Measurements from ENCODE around the gene MAP1LC3A. TPM values are rescaled to one million over a fixed set of nuclear protein-coding genes. Genes with fewer than 3 reads are reported as not detected.
"Not testable (repeated sequence)": the region's sequence is repeated elsewhere in the genome, so short reads cannot be mapped to it uniquely, and the experiment has no call there.

Gene MAP1LC3A
- total RNA-seq, 2 experiments from 2014 or later = not detected

DNA sequence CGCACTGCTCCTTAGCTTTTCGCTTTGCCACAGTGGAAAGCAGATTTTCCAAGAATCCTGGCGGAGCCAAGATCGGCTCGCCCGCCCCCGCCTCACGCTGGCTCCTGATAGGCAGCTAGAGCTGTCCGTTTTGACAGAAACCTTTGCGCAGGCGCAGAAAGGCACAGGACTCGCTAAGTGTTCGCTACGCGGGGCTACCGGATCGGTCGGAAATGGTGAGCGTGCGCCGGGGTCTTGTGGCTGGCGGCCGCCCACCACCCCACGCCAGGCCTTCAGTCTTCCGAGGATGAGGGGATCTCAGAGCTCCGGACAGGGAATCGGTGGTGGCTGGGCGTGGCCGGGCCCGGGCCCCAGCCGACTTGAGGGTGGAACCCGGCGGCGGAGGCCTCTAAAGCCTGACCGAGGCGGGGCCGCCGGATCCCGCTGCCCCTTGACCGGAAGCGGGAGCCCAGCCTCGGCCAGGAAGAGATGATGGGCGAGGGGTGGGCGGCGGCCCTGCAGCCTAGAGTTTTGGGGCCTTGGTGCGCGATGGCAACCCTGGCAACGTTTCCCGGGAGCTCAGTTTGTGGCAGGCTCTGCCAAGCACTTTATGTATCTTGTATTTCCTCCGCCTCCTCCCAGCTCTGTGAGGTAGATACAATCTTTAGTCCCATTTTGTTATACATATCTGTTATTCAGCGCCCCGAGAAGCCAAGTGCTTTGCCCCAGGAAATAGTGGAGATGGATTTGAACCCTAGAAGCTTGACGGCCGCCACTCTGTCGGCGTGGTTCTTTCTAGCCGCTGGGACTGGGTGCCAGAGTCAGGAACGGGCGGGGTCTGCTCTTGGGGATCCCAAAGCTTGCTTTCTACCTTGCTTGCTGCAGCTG, 42.0 kb upstream of the MAP1LC3A start, which contains the start of gene DYNLRB1:
Gene DYNLRB1, plus strand, starts transcription at position 176 of the 867 bp plus-strand sequence. Its CDS starts 37 bp downstream, at position 213.
- Histone ChIP-seq H3K9me3 (ENCODE audit: low read length) (no peaks in the 10 kb centered on the region), H4K20me1 (ENCODE audit: insufficient read depth, low read length) (no peaks in the 10 kb centered on the region), H3K4me2 (ENCODE audit: low read length) (peak within 1 kb of the TSS; percentile 95), H3K4me3 (ENCODE audit: low read depth, low read length, poor library complexity, severe bottlenecking) (peak within 1 kb of the TSS; percentile 99), H3K27ac (ENCODE audit: low read depth, low read length, poor library complexity, severe bottlenecking) (peak within 1 kb of the TSS; percentile 29), H3K9me2 (ENCODE audit: insufficient read depth, low read length) (no peaks in the 10 kb centered on the region), H3K4me1 (ENCODE audit: insufficient read depth, low read length, poor library complexity, severe bottlenecking) (peaks cover 19% of the 10 kb centered on the region), H3K79me2 (ENCODE audit: insufficient read depth, low read depth, low read length) (peaks cover 28% of the 10 kb centered on the region), H3K36me3 (ENCODE audit: insufficient read depth, low read length) (peaks cover 9% of the 10 kb centered on the region; the same call in 1 of the 2 replicates), H2AFZ (ENCODE audit: low read length) (peak within 1 kb of the TSS; percentile 93)
- TF ChIP-seq EZH2phosphoT487 (IDR thresholded peaks at IDR 0.05; ENCODE audit: borderline replicate concordance, low read depth, low read length) (no peak), CTCF (conservative IDR thresholded peaks at IDR 0.05; ENCODE audit: low read length) (no peak)
- POLR2A ChIA-PET = interaction anchor here (0.5 to 1.5 kb wide), 10 partner anchors 14 to 1611 kb away, joined by 3 to 7 read pairs (median 4); no protein-coding TSS in a partner anchor
- intact Hi-C loops (cut with micrococcal nuclease; ENCODE audit: unreplicated experiment) = loop anchor here (2.0 kb wide), 1 partner anchor 214 kb away; the partner anchor contains the start of gene AHCY
- DNase-seq (ENCODE audit: low spot score) = peak; percentile 99
- TSS peak; percentile 59 for BruUV-seq (replicated peaks)
- CTCF ChIA-PET (ENCODE audit: unreplicated experiment) = interaction anchor here (1.5 to 2.4 kb wide), 2 partner anchors 8 to 204 kb away, joined by 3 to 11 read pairs; no protein-coding TSS in a partner anchor

GRCh38 chr20:34517114-34517505, 41.4 kb upstream of the MAP1LC3A start:
- POLR2A ChIA-PET = interaction anchor here (0.5 to 1.5 kb wide), 6 partner anchors 53 to 1612 kb away, joined by 3 to 7 read pairs (median 4); no protein-coding TSS in a partner anchor
- CTCF ChIA-PET (ENCODE audit: unreplicated experiment) = interaction anchor here (2.4 kb wide), 1 partner anchor 204 kb away, joined by 11 read pairs; no protein-coding TSS in a partner anchor
- H3K4me3 ChIP-seq (ENCODE audit: low read depth, low read length, poor library complexity, severe bottlenecking) = peak overlapping the region; percentile 99
- H3K27ac ChIP-seq (ENCODE audit: low read depth, low read length, poor library complexity, severe bottlenecking) = peak overlapping the region; percentile 29
- peak overlapping the region; percentile 93 for H2AFZ ChIP-seq (ENCODE audit: low read length)
- no TSS peak for BruUV-seq (replicated peaks)
- H3K4me1 ChIP-seq (ENCODE audit: insufficient read depth, low read length, poor library complexity, severe bottlenecking) = peaks cover 19% of the 10 kb centered on the region
- intact Hi-C loops (cut with micrococcal nuclease; ENCODE audit: unreplicated experiment) = loop anchor here (2.0 kb wide), 1 partner anchor 214 kb away; the partner anchor contains the start of gene AHCY
- peaks cover 28% of the 10 kb centered on the region for H3K79me2 ChIP-seq (ENCODE audit: insufficient read depth, low read depth, low read length)
- H3K9me3 ChIP-seq (ENCODE audit: low read length) = no peaks in the 10 kb centered on the region
- no peaks in the 10 kb centered on the region for H3K9me2 ChIP-seq (ENCODE audit: insufficient read depth, low read length)
- peak overlapping the region; percentile 95 for H3K4me2 ChIP-seq (ENCODE audit: low read length)
- no peak for DNase-seq (ENCODE audit: low spot score)
- peaks cover 9% of the 10 kb centered on the region; the same call in 1 of the 2 replicates for H3K36me3 ChIP-seq (ENCODE audit: insufficient read depth, low read length)
- TF ChIP-seq CTCF (conservative IDR thresholded peaks at IDR 0.05; ENCODE audit: low read length) (no peak), EZH2phosphoT487 (IDR thresholded peaks at IDR 0.05; ENCODE audit: borderline replicate concordance, low read depth, low read length) (no peak)
- no peaks in the 10 kb centered on the region for H4K20me1 ChIP-seq (ENCODE audit: insufficient read depth, low read length)

- H3K79me2 ChIP-seq (ENCODE audit: insufficient read depth, low read depth, low read length) = peaks cover 28% of the 10 kb centered on the region
- H3K27ac ChIP-seq (ENCODE audit: low read depth, low read length, poor library complexity, severe bottlenecking); H3K9me2 ChIP-seq (ENCODE audit: insufficient read depth, low read length); CTCF ChIA-PET (ENCODE audit: unreplicated experiment); H3K9me3 ChIP-seq (ENCODE audit: low read length); H4K20me1 ChIP-seq (ENCODE audit: insufficient read depth, low read length); H2AFZ ChIP-seq (ENCODE audit: low read length); BruUV-seq (replicated peaks); DNase-seq (ENCODE audit: low spot score); H3K4me3 ChIP-seq (ENCODE audit: low read depth, low read length, poor library complexity, severe bottlenecking); H3K4me2 ChIP-seq (ENCODE audit: low read length); intact Hi-C loops (cut with micrococcal nuclease; ENCODE audit: unreplicated experiment); H3K36me3 ChIP-seq (ENCODE audit: insufficient read depth, low read length): not testable (repeated sequence)
- H3K4me1 ChIP-seq (ENCODE audit: insufficient read depth, low read length, poor library complexity, severe bottlenecking) = peaks cover 25% of the 10 kb centered on the region
- POLR2A ChIA-PET = interaction anchor here (0.6 to 0.7 kb wide), 3 partner anchors 23 to 398 kb away, joined by 3 to 4 read pairs (median 4); no protein-coding TSS in a partner anchor
Measured at GRCh38 chr20:34518863-34519262, 39.7 kb upstream of the MAP1LC3A start.

DNA sequence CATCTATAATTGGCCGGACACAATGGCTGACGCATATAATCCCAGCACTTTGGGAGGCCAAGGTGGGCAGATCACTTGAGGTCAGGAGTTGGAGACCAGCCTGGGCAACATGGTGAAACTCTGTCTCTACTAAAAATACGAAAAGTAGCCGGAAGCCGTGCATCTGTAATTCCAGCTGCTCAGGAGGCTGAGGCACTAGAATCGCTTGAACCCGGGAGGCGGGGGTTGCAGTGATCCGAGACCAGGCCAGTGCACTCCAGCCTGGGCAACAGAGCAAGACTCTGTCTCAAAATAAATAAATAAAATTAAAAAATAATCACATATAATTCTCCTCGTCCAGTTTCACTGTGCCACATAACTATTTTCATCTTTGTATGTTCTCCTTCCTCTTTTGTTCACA, 38.7 kb upstream of the MAP1LC3A start:
- H3K36me3 ChIP-seq (ENCODE audit: insufficient read depth, low read length); H3K4me3 ChIP-seq (ENCODE audit: low read depth, low read length, poor library complexity, severe bottlenecking); BruUV-seq (replicated peaks); H3K27ac ChIP-seq (ENCODE audit: low read depth, low read length, poor library complexity, severe bottlenecking); H4K20me1 ChIP-seq (ENCODE audit: insufficient read depth, low read length); DNase-seq (ENCODE audit: low spot score); H3K4me2 ChIP-seq (ENCODE audit: low read length); H3K9me2 ChIP-seq (ENCODE audit: insufficient read depth, low read length); H3K9me3 ChIP-seq (ENCODE audit: low read length); CTCF ChIA-PET (ENCODE audit: unreplicated experiment); H2AFZ ChIP-seq (ENCODE audit: low read length): not testable (repeated sequence)
- peaks cover 23% of the 10 kb centered on the region for H3K4me1 ChIP-seq (ENCODE audit: insufficient read depth, low read length, poor library complexity, severe bottlenecking)
- peaks cover 28% of the 10 kb centered on the region for H3K79me2 ChIP-seq (ENCODE audit: insufficient read depth, low read depth, low read length)
- POLR2A ChIA-PET = interaction anchor here (0.6 kb wide), 2 partner anchors 399 to 1540 kb away, joined by 3 to 4 read pairs; no protein-coding TSS in a partner anchor
- intact Hi-C loops (cut with micrococcal nuclease; ENCODE audit: unreplicated experiment) = loop anchor here (5.0 kb wide), 1 partner anchor 328 kb away; no protein-coding TSS in a partner anchor
